Naive thymus-derived CD4-positive, alpha-beta T cell (primary cell): ENCODE measurements around the gene POMT1. TPM values are rescaled to one million over a fixed set of nuclear protein-coding genes. Genes with fewer than 3 reads are reported as not detected.

Source experiments
- ATAC-seq: fragments of 150-1000 bp; cut with Tn5 transposase; 2 replicates; pipeline ENCODE4 v1.10.0; 2021; ENCODE audit warnings: mild to moderate bottlenecking, moderate library complexity
- CTCF ChIA-PET: fragments of 350-600 bp; sonication (Branson Sonifier 250); formaldehyde crosslinking; loops from one replicate; lab custom pipeline; 2021; ENCODE audit warnings: antibody characterized with exemption; lab: Charles Lee
- POLR2A ChIA-PET: fragments of 350-600 bp; sonication (Branson Sonifier 250); formaldehyde crosslinking; loops from one replicate; lab custom pipeline; 2021; ENCODE audit warnings: antibody characterized with exemption, inconsistent platforms; lab: Charles Lee
- DNase-seq, 9 donors: peaks; one replicate each; pipeline versions ENCODE4 v3.0.0 to v3.0.0-alpha.2; 2020 to 2022; ENCODE audit warnings: mixed read lengths in 1 of 9
- H3K27ac ChIP-seq: one replicate; pipeline ENCODE4 v1.7.0; 2013; ENCODE audit warnings: mild to moderate bottlenecking, low read depth, low read length, moderate library complexity
- H3K27me3 ChIP-seq, 2 donors: one replicate each; pipeline ENCODE4 v1.7.0; 2013; ENCODE audit warnings: low read length in 2 of 2, mild to moderate bottlenecking in 2 of 2, moderate library complexity in 2 of 2; ENCODE audit not compliant: control insufficient read depth in 2 of 2, insufficient read depth in 2 of 2
- H3K36me3 ChIP-seq, 3 experiments: 1 replicate in 2 of 3; 2 replicates in 1 of 3; pipeline ENCODE4 v1.7.0; 2013; ENCODE audit warnings: low read length in 3 of 3, mild to moderate bottlenecking in 3 of 3, moderate library complexity in 1 of 3; ENCODE audit not compliant: insufficient read depth in 3 of 3, control insufficient read depth in 2 of 3
- H3K4me1 ChIP-seq, 2 donors: one replicate each; pipeline ENCODE4 v1.7.0; 2013; ENCODE audit warnings: low read length in 2 of 2, mild to moderate bottlenecking in 2 of 2, moderate library complexity in 1 of 2; ENCODE audit not compliant: control insufficient read depth in 2 of 2, insufficient read depth in 2 of 2
- H3K4me3 ChIP-seq: 2 replicates; pipeline ENCODE4 v1.7.0; 2013; ENCODE audit warnings: mild to moderate bottlenecking, low read length
- H3K9me3 ChIP-seq, 3 experiments: 1 replicate in 2 of 3; 2 replicates in 1 of 3; pipeline ENCODE4 v1.7.0; 2013; ENCODE audit warnings: low read length in 3 of 3; ENCODE audit not compliant: control insufficient read depth in 2 of 3
- H3K27ac Mint-ChIP-seq, 9 donors: one replicate each; pipeline ENCODE4 v1.8.0; 2020 to 2022; ENCODE audit warnings: mixed read lengths in 9 of 9, mild to moderate bottlenecking in 8 of 9, moderate library complexity in 5 of 9, inconsistent platforms in 2 of 9
- H3K27me3 Mint-ChIP-seq, 5 donors: one replicate each; pipeline ENCODE4 v1.8.0; 2021 to 2022; ENCODE audit warnings: mixed read lengths in 5 of 5, mild to moderate bottlenecking in 1 of 5
- H3K36me3 Mint-ChIP-seq, 5 donors: one replicate each; pipeline ENCODE4 v1.8.0; 2020 to 2022; ENCODE audit warnings: mixed read lengths in 5 of 5, mild to moderate bottlenecking in 3 of 5, inconsistent platforms in 1 of 5
- H3K4me1 Mint-ChIP-seq, 7 donors: one replicate each; pipeline ENCODE4 v1.8.0; 2020 to 2022; ENCODE audit warnings: mixed read lengths in 7 of 7, mild to moderate bottlenecking in 3 of 7, inconsistent platforms in 1 of 7
- H3K4me3 Mint-ChIP-seq, 10 donors: one replicate each; pipeline ENCODE4 v1.8.0; 2020 to 2022; ENCODE audit warnings: mild to moderate bottlenecking in 10 of 10, mixed read lengths in 10 of 10, moderate library complexity in 6 of 10, inconsistent platforms in 2 of 10
- H3K9me3 Mint-ChIP-seq, 11 donors: one replicate each; pipeline ENCODE4 v1.8.0; 2020 to 2022; ENCODE audit warnings: mixed read lengths in 11 of 11, mild to moderate bottlenecking in 4 of 11, inconsistent platforms in 1 of 11, moderate library complexity in 1 of 11
- intact Hi-C, 2 donors: fragments of 100-400 bp; cut with micrococcal nuclease; formaldehyde crosslinking; loops; one replicate each; pipeline ENCODE4 v1.15.1; 2023
- polyA plus RNA-seq, 2 donors: library from polyadenylated mRNA; unstranded; fragments of 300-500 nt; fragmentation: Illumina TruSeq; gene quantifications; one replicate each; pipeline ENCODE4 v1.2.3, GENCODE V29; 2021
- total RNA-seq, 6 experiments: library from RNA in 5 of 6; stranded (reverse) in 5 of 6; gene quantifications; 1 replicate in 5 of 6; 2 replicates in 1 of 6; pipeline ENCODE4 v1.2.3 and lab custom pipeline; 2021 to 2026

The POMT1 gene
- total and polyA plus RNA-seq, 7 experiments from 2014 or later, result 13.3 to 55.8 (median 41.0) TPM

DNA sequence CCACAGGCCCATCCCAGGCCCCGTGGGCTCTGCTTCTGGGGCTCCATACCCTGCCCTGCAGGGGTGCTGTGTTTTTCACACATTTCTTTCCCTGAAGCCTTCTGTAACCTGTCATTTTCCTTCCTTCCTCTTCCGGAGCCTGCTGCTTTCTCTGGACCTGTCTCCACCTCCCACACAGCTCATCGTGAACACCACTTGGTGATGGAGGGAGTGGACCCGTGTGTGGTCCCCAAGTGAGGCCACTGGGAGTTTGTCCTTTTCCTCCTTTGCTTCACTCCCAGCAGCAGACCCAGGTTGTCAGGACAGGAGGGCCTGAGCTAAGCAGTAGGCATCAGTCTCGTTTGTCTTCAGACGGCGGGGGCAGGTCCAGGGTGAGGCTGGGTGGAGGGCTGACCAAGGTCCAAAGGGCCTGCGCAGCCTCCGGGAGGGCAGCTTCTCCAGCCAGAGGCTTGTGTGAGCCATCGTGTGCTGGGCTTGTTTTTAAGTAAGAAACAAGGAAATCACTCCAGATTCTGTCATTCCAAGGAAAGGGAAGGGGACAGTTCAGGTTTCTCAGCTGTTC is 5.8 kb upstream of the POMT1 start:
- Histone ChIP-seq H3K36me3 (peaks cover 17 to 64% (median 20%) of the 10 kb centered on the region in 3 experiments), H3K27me3 (no peaks in the 10 kb centered on the region), H3K4me1 (peaks cover 30% of the 10 kb centered on the region in 2 donors), H3K27ac (peak overlapping the region; percentile 88), H3K9me3 (no peaks in the 10 kb centered on the region), H3K4me3 (no peak overlapping the region)
- ChIA-PET CTCF (interaction anchor here (0.6 kb wide), 1 partner anchor 54 kb away, joined by 4 read pairs; no protein-coding TSS in a partner anchor), POLR2A (no interaction called here)
- H3K36me3 Mint-ChIP-seq, result peaks cover 0 to 26% (median 12%) of the 10 kb centered on the region in 5 donors
- peak overlapping the region in 3 of 9 donors; percentile 17 to 98 (median 33) for H3K27ac Mint-ChIP-seq
- DNase-seq (no peak), ATAC-seq (no peak)
- H3K9me3 Mint-ChIP-seq, result no peaks in the 10 kb centered on the region
- peaks cover 27 to 47% (median 45%) of the 10 kb centered on the region in 7 donors for H3K4me1 Mint-ChIP-seq
- no peak overlapping the region for H3K4me3 Mint-ChIP-seq
- H3K27me3 Mint-ChIP-seq, result no peaks in the 10 kb centered on the region
- intact Hi-C loops, result no loop called here

DNA sequence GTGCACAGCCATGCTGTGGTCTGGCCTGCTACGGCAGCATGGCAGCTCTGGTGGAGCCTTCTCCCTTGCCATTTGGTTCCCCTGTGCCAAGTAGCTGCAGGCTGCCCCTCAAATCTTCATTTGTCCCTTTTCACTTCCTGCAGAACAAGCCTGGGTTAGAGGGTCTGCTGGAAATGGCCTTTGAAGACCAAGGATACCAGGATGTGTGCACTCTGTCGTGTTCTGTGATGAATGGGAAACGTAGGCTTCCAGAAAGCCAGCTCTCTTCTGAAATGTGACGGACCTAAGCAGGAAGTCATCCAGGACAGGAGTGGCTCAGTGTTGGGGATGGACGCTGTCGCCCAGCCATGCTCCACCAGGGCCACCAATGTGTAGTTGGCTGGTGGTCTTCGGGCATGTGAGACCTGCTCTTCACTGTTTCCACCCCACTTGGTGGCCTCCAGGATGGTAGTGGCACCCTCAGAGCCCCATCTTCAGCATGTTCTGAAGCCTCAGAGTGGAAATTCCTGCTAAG is 3.4 kb upstream of the POMT1 start:
- no peak for ATAC-seq
- H3K4me1 Mint-ChIP-seq, result peaks cover 38 to 57% (median 54%) of the 10 kb centered on the region in 7 donors
- H3K27ac Mint-ChIP-seq, result peak overlapping the region; percentile 76 to 98 (median 93)
- H3K9me3 Mint-ChIP-seq, result peaks cover 0 to 5% (median 0%) of the 10 kb centered on the region in 11 donors
- no peaks in the 10 kb centered on the region for H3K27me3 Mint-ChIP-seq
- H3K36me3 Mint-ChIP-seq, result peaks cover 0 to 15% (median 0%) of the 10 kb centered on the region in 5 donors
- no peaks in the 10 kb centered on the region for H3K9me3 ChIP-seq
- peak overlapping the region; percentile 88 for H3K27ac ChIP-seq
- H3K36me3 ChIP-seq, result peaks cover 0 to 48% (median 8%) of the 10 kb centered on the region in 3 experiments
- H3K27me3 ChIP-seq, result no peaks in the 10 kb centered on the region
- no peak for DNase-seq
- ChIA-PET POLR2A (interaction anchor here (0.6 to 2.2 kb wide), 8 partner anchors 20 to 245 kb away, joined by 3 to 13 read pairs (median 4); no protein-coding TSS in a partner anchor), CTCF (interaction anchor here (0.6 to 2.3 kb wide), 5 partner anchors 40 to 241 kb away, joined by 3 to 9 read pairs (median 3); no protein-coding TSS in a partner anchor)
- intact Hi-C loops, result no loop called here
- no peak overlapping the region for H3K4me3 ChIP-seq
- H3K4me1 ChIP-seq, result peaks cover 38 to 39% of the 10 kb centered on the region in 2 donors
- H3K4me3 Mint-ChIP-seq, result peak overlapping the region in 8 of 10 donors; percentile 10 to 98 (median 91)

DNA sequence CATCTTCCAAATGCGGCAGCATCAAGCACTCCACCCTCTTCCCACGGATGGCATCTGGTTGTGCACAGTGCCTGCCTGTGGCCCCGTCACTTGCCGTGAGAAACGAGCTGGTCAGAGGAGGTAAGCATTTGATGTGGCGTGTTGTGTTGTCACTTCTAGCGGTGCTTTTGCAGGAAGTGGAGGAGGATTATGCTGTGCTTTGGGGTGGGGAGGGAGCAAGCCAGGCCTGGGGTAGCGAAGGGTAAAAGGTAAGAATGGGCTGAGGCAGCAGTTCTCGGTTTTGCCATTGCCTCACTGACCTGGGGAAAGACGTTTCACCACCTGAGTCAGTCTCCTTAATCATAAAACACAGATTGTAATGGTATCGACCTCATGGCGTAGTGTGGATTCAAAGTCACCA is 2.3 kb upstream of the POMT1 start:
- Histone ChIP-seq H3K9me3 (no peaks in the 10 kb centered on the region), H3K4me1 (peaks cover 41 to 42% of the 10 kb centered on the region in 2 donors), H3K4me3 (peak overlapping the region; percentile 12), H3K27me3 (no peaks in the 10 kb centered on the region), H3K27ac (peak overlapping the region; percentile 88), H3K36me3 (peaks cover 0 to 38% (median 0%) of the 10 kb centered on the region in 3 experiments)
- POLR2A ChIA-PET, result interaction anchor here (0.9 to 2.2 kb wide), 11 partner anchors 12 to 244 kb away, joined by 3 to 13 read pairs (median 5); no protein-coding TSS in a partner anchor
- Mint-ChIP-seq H3K4me1 (peaks cover 45 to 67% (median 64%) of the 10 kb centered on the region in 7 donors), H3K9me3 (peaks cover 0 to 5% (median 0%) of the 10 kb centered on the region in 11 donors), H3K27me3 (no peaks in the 10 kb centered on the region), H3K4me3 (peak overlapping the region; percentile 81 to 98 (median 92)), H3K27ac (peak overlapping the region; percentile 84 to 98 (median 93)), H3K36me3 (peaks cover 0 to 16% (median 0%) of the 10 kb centered on the region in 5 donors)
- DNase-seq (peak; percentile 20 to 85 (median 79)), ATAC-seq (peak; percentile 85)
- CTCF ChIA-PET, result interaction anchor here (0.6 to 2.3 kb wide), 11 partner anchors 59 to 741 kb away, joined by 3 to 12 read pairs (median 3); no protein-coding TSS in a partner anchor
- intact Hi-C loops, result loop anchor here (1.0 to 5.0 kb wide), 12 partner anchors 77 to 742 kb away; partner anchors contain the start of gene FAM78A (in 1 of the 2)

DNA sequence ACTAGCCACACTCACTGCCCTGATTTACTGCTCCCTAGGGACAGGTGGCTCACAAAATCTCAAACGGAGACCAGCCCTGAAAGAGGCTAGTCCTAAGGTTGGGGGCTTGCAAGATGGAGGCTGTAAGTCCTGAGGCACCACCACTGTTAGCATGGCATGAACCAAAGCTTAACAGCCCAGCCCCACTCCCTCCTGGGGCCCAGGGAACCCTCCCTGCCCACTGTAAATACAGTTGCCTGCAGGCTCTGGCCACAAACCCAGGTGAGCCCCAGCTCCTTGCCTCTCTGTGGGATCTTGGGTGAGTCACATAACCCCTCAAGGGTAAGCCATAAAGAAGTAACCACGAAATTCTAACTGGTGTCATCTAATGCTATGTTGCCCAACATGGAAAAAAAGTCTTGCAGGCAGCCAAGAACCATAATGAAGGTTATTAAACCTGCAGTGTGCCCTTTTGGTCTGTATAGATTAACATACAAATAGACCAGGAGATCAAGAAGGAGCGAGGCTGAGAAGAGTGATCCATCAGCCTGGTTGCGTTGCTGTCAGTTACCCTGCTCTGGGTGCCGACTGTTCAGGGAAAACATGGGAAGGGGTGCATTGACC is 1.7 kb upstream of the POMT1 start:
- Histone ChIP-seq H3K4me3 (peak overlapping the region; percentile 12), H3K27ac (peak overlapping the region; percentile 88), H3K27me3 (no peaks in the 10 kb centered on the region), H3K36me3 (peaks cover 0 to 31% (median 0%) of the 10 kb centered on the region in 3 experiments), H3K4me1 (peaks cover 41 to 42% of the 10 kb centered on the region in 2 donors), H3K9me3 (no peaks in the 10 kb centered on the region)
- intact Hi-C loops, result loop anchor here (1.0 to 5.0 kb wide), 14 partner anchors 76 to 741 kb away; partner anchors contain the start of gene FAM78A (in 1 of the 2)
- no peaks in the 10 kb centered on the region for H3K27me3 Mint-ChIP-seq
- peak; percentile 8 for ATAC-seq
- peaks cover 0 to 5% (median 0%) of the 10 kb centered on the region in 11 donors for H3K9me3 Mint-ChIP-seq
- ChIA-PET CTCF (interaction anchor here (0.8 to 2.3 kb wide), 8 partner anchors 58 to 242 kb away, joined by 3 to 12 read pairs (median 4); no protein-coding TSS in a partner anchor), POLR2A (interaction anchor here (1.0 to 2.2 kb wide), 9 partner anchors 13 to 243 kb away, joined by 3 to 13 read pairs (median 5); no protein-coding TSS in a partner anchor)
- DNase-seq, result peak in 6 of 9 donors; percentile 7 to 64 (median 19)
- peaks cover 48 to 72% (median 65%) of the 10 kb centered on the region in 7 donors for H3K4me1 Mint-ChIP-seq
- peak overlapping the region; percentile 81 to 98 (median 92) for H3K4me3 Mint-ChIP-seq
- peak overlapping the region; percentile 84 to 98 (median 93) for H3K27ac Mint-ChIP-seq
- H3K36me3 Mint-ChIP-seq, result peaks cover 0 to 13% (median 3%) of the 10 kb centered on the region in 5 donors

DNA sequence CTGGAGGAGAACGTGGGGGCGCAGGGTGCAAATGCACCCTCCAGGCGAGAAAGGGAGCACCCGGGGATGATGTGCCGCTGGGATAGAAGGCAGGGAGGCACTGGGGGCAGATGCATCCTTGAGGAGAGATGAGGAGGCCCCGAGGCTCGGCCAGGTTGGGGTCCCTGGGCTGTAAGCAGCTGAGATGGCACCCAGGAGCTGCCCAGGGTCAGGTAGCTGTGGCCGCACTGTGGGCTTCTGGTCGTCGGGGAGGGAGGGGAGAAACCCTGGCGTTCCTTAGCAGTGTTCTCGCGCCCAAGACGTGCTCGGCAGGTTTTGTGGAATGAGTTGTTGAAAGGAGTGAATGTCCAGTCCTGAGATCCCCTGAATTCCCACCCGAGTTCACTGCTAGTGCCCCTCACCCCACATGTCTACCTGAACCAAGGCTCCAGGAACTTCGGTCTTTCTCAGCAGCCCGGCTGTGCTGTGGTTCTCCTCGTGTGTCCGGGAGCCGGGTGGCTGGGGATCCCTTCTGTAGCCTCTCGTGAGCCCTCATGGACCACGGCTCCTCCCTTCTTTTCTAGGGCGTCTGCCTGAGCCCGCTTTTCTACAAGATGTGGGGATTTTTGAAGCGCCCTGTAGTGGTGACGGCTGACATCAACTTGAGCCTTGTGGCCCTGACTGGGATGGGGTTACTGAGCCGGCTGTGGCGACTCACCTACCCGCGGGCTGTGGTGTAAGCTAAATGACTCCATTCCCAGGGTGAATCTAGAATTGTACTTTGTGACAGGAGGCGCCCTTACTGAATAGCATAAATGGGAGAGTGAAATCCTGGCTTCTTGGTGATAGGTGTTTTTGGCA is 1.1 kb downstream of the POMT1 start:
- H3K27me3 Mint-ChIP-seq, result no peaks in the 10 kb centered on the region
- H3K4me1 Mint-ChIP-seq, result peaks cover 48 to 67% (median 54%) of the 10 kb centered on the region in 7 donors

More for the DNA sequence above, 1.1 kb downstream of the POMT1 start:
- Mint-ChIP-seq H3K9me3 (peaks cover 0 to 5% (median 0%) of the 10 kb centered on the region in 11 donors), H3K27ac (peak overlapping the region; percentile 82 to 97 (median 88)), H3K4me3 (peak overlapping the region; percentile 89 to 99 (median 94)), H3K36me3 (peaks cover 0 to 15% (median 8%) of the 10 kb centered on the region in 5 donors)
- ATAC-seq, result peak; percentile 48
- Histone ChIP-seq H3K27me3 (no peaks in the 10 kb centered on the region), H3K4me3 (peak overlapping the region; percentile 79), H3K4me1 (peaks cover 40 to 42% of the 10 kb centered on the region in 2 donors), H3K9me3 (no peaks in the 10 kb centered on the region), H3K27ac (peak overlapping the region; percentile 88), H3K36me3 (peaks cover 0 to 19% (median 4%) of the 10 kb centered on the region in 3 experiments)
- DNase-seq, result peak in 5 of 9 donors; percentile 17 to 72 (median 29)
- POLR2A ChIA-PET, result interaction anchor here (0.6 to 1.6 kb wide), 10 partner anchors 8 to 240 kb away, joined by 3 to 6 read pairs (median 3); no protein-coding TSS in a partner anchor
- CTCF ChIA-PET, result interaction anchor here (0.5 to 0.6 kb wide), 2 partner anchors 133 to 154 kb away, joined by 3 read pairs; no protein-coding TSS in a partner anchor
- intact Hi-C loops, result loop anchor here (1.0 to 5.0 kb wide), 10 partner anchors 27 to 738 kb away; partner anchors contain the start of genes FAM78A (in 1 of the 2), NUP214 (in 1 of the 2) and UCK1 (in 1 of the 2)
